RWPE1 (cell line): ENCODE measurements around the gene ZC3H13.

Experiments used
- CTCF ChIA-PET: fragments of 350-600 bp; sonication (Branson Sonifier 250); formaldehyde crosslinking; extraction: SDS; loops from one replicate; lab custom pipeline; 2021; lab: Yijun Ruan, JAX
- POLR2A ChIA-PET: fragments of 400-600 bp; formaldehyde crosslinking; extraction: SDS; loops from one replicate; lab custom pipeline; 2020; ENCODE audit warnings: antibody characterized with exemption; ENCODE audit not compliant: low non-redundant PET; lab: Yijun Ruan, JAX
- DNase-seq: peaks from one replicate; pipeline ENCODE4 v3.0.0; 2012; ENCODE audit warnings: low spot score
- H3K27ac ChIP-seq: fragments of 450-650 bp; 2 replicates; pipeline ENCODE4 v1.5.1; 2017
- TF ChIP-seq, protein P1 (sequence below): fragments of 450-650 bp; conservative IDR thresholded peaks from 2 replicates; pipeline ENCODE4 v1.5.1; 2017; ENCODE audit warnings: low read depth, mild to moderate bottlenecking

Gene ZC3H13

DNA sequence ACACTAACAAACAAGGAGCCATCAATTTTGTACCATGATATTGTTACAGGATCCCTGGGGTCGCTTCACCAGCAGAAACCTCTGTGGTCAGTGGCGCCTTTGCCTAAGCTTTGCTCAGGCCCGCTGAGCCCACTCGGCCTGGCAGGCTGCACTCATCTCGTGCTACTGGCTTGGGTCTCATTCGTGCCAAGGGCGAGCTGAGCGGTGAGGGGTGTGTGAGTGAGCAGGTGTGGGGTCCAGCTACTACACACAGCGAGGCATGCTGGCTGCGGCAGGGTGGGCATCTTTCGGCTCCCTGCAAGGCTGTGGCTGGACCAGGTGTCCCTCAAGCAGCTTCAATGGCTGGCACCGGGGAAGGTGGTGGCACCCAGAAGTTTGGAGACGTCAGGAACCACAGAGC lies 33.2 kb upstream of the ZC3H13 start:
- ChIA-PET POLR2A (no interaction called here), CTCF (no interaction called here)
- DNase-seq, result no peak
- TF ChIP-seq, protein P1, sequence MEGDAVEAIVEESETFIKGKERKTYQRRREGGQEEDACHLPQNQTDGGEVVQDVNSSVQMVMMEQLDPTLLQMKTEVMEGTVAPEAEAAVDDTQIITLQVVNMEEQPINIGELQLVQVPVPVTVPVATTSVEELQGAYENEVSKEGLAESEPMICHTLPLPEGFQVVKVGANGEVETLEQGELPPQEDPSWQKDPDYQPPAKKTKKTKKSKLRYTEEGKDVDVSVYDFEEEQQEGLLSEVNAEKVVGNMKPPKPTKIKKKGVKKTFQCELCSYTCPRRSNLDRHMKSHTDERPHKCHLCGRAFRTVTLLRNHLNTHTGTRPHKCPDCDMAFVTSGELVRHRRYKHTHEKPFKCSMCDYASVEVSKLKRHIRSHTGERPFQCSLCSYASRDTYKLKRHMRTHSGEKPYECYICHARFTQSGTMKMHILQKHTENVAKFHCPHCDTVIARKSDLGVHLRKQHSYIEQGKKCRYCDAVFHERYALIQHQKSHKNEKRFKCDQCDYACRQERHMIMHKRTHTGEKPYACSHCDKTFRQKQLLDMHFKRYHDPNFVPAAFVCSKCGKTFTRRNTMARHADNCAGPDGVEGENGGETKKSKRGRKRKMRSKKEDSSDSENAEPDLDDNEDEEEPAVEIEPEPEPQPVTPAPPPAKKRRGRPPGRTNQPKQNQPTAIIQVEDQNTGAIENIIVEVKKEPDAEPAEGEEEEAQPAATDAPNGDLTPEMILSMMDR, result no peak
- no peak overlapping the region for H3K27ac ChIP-seq

DNA sequence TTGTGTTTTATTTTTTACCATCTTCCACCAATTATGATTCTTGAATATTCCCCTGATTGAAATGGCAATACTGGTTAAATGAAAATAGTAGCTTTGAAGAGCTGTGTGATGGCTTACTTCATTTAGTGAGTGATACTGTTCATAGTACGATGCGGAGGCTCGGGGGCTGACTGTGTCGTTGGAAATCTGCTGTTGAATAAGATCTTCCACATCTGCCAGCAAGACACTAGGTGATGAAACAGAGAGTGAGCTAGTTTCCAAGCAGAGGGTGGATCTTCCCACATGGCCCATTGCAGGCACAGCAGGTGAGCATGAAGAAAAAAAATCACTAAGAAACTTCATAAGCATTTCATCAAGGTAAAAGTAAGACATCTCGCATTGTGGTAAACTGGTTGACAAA lies 29.8 kb upstream of the ZC3H13 start:
- DNase-seq, result no peak
- no peak overlapping the region for H3K27ac ChIP-seq
- TF ChIP-seq, protein P1, result no peak
- POLR2A ChIA-PET, result no interaction called here
- CTCF ChIA-PET, result interaction anchor here (1.2 kb wide), 2 partner anchors 12 to 16 kb away, joined by 3 read pairs; no protein-coding TSS in a partner anchor

DNA sequence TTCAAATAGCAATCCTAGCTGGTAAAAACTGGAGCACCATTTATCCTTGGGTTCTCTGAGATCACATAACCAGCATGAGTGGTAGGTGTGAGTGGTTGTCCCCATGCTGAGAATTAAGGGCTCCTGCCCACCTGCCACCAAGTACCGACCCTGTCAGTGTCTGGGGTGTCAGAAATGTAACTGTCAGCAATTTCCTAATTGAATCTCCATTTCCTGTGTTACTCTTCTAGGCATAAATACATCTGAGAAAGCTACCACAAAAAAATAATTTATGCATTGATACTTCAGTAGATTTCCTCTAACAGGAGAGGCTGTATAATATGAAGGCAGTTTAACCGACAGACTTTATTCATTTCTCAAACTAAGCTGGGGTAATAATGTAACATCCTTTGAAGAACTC lies 27.2 kb upstream of the ZC3H13 start:
- ChIA-PET POLR2A (no interaction called here), CTCF (no interaction called here)
- no peak overlapping the region for H3K27ac ChIP-seq
- TF ChIP-seq, protein P1, result no peak
- no peak for DNase-seq

DNA sequence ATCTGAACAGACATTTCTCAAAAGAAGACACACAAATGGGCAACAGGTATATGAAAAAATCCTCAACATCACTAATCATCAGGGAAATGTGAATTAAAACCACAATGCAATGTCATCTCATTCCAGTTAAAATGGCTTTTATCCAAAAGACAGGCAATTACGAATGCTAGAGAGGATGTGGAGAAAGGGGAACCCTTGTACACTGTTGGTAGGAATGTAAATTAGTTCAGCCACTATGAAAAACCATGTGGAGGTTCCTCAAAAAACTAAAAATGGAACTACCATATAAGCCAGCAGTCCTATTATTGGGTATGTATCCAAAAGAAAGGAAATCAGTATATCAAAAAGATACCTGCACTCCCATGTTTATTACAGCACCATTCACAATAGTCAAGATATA lies 24.7 kb upstream of the ZC3H13 start:
- TF ChIP-seq, protein P1, result no peak
- CTCF ChIA-PET, result no interaction called here
- POLR2A ChIA-PET, result no interaction called here
- H3K27ac ChIP-seq, result no peak overlapping the region
- DNase-seq, result no peak

DNA sequence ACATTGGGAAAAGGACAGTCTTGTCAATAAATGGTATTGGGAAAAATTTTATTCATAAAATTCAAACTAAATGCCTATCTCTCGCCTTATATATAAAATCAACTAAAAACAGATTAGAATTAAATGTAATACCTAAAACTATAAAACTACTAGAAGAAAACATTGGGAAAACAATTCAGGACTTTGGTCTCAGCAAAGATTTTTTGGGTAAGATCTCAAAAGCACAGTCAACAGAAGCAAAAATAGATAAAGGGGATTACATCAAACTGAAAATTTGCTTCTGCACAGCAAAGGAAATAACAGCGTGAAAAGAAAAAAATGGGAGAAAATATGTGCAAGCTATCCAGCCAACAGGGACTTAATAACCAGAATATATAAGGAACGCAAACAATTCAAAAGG lies 24.3 kb upstream of the ZC3H13 start:
- POLR2A ChIA-PET, result no interaction called here
- TF ChIP-seq, protein P1, result no peak
- CTCF ChIA-PET, result no interaction called here
- H3K27ac ChIP-seq, result no peak overlapping the region
- no peak for DNase-seq

DNA sequence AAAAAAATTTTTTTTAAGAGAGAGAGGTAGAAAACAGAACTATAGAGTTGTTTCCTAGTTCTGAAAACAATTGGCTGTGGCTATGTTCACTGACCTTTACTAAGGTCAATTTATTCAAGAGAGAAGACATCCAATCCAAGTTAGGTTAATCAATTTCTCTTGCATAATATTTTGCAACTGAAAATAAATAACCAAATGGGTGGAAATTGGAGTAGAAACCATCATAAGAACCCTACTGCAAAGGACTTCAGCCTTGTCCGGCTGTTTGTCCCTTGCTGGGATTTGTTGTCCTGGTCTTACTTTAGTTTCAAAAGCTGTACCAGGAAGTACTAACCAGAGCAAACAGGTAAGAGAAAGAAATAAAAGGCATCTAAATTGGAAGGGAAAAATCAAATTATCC lies 23.3 kb upstream of the ZC3H13 start:
- ChIA-PET POLR2A (no interaction called here), CTCF (no interaction called here)
- TF ChIP-seq, protein P1, result no peak
- DNase-seq, result no peak
- H3K27ac ChIP-seq, result no peak overlapping the region
